OCI-M2 (cell line): ENCODE measurements around the gene ZNF319.

Source experiments
- DNase-seq: peaks from one replicate; lab custom pipeline; 2025; ENCODE audit not compliant: unreplicated experiment; lab: John Stamatoyannopoulos, UW

Gene ZNF319

GRCh38 chr16:57957673-57958392, 42.6 kb downstream of the ZNF319 start:
- no peak for DNase-seq

GRCh38 chr16:57956924-57957672, 43.4 kb downstream of the ZNF319 start:
- no peak for DNase-seq

GRCh38 chr16:57956270-57956808, 44.1 kb downstream of the ZNF319 start:
- DNase-seq: no peak

DNA sequence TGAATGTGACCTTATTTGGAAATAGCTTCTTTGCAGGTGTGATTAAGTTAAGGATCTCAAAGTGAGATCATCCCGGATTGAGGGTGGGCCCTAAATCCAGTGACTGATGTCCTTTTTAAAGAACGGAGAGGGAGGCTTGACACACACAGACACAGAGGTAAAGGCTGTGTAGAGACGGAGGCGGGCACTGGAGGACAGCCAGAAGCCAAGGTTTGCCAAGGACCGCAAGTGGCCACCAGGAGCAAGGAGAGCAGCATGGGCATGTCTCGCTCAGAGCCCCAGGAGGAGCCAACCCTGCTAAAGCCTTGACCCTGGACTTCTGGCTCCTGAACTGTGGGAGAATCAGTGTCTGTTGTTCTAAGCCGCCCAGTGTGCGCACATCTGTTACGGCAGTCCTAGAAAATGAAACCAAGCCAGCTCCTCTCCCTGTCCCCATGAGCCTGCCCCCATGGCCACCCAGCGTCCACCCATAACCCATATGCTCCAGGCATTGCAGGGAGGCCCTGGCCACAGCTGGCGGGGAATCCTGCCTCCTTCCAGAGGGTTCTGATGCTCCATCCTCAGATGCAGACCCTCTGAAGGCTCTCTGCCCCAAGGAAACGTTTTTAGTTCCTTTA, 44.8 kb downstream of the ZNF319 start:
- DNase-seq: no peak

GRCh38 chr16:57953857-57954256, 46.6 kb downstream of the ZNF319 start:
- DNase-seq: no peak

- no peak for DNase-seq
Observed at GRCh38 chr16:57952909-57953308, 47.6 kb downstream of the ZNF319 start.

GRCh38 chr16:57951204-57951960, 49.1 kb downstream of the ZNF319 start:
- DNase-seq: no peak

DNA sequence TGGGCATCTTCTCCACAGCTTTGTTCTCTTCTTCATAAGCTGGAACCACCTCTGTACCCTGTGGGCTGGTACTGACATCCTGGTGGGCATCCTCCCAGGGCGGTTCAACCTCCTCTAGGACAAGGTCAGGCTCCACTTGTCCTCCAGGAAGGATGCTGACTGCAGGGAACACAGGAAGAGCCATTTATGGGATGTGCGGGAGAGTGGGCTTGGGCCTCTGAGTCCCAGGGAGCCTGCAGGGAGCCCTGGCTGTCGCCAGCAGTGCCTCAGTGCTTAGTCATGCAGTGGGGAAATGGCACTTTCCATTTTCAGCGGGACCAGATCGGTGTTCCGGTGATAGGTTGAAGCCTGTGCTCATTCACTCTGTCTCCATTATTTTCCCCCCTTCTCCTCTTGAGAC, 50.1 kb downstream of the ZNF319 start:
- no peak for DNase-seq

DNA sequence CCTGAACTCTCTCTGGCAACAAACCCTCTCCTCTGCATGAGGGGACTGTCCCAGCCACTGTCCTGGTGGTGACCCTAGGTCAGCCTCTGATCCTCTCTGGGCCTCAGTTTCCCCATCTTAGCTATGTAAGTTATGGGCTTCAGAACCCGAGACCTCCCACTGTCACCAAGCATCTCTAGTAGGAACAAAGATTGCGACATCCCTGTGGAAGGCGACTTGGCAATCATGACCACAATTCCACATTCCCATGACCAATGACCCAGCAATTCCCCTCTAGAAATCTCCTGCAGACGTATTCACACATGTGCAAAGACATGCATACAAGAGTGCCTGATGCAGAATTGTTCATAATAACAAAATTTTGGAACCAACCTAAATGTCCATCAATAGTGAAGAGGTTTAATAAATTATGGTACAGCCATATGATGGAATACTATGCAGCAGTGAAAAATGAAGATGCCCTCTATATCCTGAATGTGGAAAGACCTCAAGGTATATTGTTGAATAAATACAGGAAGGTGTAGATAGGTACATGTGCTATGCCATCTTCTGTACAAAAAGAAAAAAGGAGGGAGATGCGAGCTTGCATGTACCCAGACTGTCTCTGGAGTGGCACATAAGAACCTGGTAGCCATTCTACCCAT, 50.8 kb downstream of the ZNF319 start:
- no peak for DNase-seq

DNA sequence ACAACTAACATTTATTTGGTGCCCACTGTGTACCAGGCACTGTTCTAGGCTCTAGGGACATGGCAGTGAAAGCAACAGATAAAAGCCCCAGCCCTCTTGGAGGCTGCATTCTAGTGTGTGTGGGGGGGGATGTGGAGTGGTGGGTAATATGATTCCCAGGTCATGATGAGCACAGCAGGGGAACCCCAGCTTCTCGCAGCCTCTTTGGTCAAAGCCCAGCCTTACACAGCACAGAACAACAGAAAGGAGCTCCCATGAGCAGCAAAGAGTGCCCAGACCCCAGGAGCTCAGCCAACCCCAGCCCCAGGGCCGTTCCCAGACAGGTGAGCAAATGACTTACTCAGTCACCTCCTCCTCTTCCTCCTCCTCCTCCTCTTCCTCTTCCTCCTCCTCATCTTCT, 51.5 kb downstream of the ZNF319 start:
- DNase-seq: no peak

DNA sequence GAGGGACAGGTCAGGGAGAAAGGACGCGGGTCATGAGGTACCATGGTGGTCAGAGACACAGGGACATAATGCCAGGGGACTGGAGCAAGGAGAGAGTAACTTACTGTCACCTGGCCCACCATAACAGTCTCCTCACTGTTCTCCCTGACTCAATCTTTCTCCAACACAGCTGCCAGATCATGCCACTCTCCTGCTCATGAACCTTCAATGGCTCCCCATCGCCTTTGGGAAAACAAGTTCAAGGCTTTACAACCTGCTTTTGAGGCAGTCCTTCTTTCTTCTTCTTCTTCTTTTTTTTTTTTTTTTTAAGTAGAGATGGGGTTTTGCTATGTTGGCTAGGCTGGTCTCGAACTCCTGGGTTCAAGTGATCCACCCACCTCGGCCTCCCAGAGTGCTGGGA, 52.4 kb downstream of the ZNF319 start:
- DNase-seq: no peak

GRCh38 chr16:57947261-57947660, 53.2 kb downstream of the ZNF319 start:
- DNase-seq: no peak

- no peak for DNase-seq
Observed at GRCh38 chr16:57946181-57946801, 54.2 kb downstream of the ZNF319 start.

DNA sequence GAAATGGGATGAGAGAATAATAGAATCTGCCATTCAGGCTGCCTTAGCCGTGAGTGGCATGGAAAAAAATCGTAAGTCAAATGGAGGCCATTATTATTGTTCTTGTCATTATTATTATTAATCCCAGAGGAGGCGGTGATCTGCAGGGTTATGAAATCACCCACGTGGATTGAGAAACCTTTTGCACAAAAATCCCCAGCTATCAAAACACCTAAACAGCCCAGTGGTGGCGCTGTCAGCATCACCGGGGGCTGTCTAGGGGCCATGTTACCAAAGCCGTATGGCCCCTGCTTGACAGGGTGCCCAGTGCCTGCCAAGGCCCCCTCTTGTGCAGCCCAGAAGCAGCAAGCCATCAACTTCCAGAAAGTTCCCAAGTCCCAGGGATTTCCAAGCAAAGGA, 54.7 kb downstream of the ZNF319 start:
- no peak for DNase-seq

DNA sequence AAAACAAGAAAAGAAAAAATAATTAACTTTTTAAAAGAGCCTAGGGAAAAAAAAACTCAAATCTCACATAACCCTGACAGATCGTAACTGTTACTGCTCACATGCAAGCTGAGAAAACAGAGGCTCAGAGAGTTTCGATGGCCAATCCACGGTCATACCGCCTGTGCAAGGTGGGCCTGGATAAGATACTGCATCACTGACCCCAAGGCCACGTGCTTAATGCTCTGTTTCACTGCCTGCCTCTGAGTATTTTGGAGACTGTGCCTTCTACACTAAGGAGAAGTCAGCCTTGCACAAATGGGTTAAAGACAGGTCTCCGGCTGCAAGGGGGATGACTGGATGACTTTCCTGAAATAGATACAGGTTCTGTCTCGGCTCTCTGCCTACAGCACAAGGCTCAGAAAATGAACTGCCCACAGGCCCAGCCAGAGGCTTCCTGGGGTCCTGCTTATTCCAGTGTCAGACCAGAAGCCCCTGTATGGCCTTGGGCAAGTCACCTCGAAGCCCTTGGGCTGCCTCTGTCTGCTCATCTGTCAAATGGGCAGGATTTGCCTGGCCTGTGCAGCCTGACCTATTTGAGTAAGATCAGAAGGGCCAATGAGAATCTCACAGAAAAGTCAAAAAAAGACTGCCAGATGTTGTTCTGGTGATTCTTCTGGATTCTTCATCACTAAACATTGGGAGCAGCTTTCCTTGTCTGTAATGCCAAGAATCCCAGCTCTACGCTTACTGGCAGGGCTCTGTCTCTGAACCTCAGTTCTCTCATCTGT, 55.3 kb downstream of the ZNF319 start:
- DNase-seq: no peak
